K562 (cell line): ENCODE data around the gene C1QTNF2. TPM values are rescaled to one million over a fixed set of nuclear protein-coding genes. Genes with fewer than 3 reads are reported as not detected.

Source experiments
- DPF2 ChIP-seq: fragments of 450-650 bp; IDR thresholded peaks from 2 replicates; pipeline ENCODE4 v1.6.1; 2016
- ETV1 ChIP-seq: fragments of 450-650 bp; conservative IDR thresholded peaks from 2 replicates; pipeline ENCODE4 v1.6.1; 2016; ENCODE audit warnings: missing genetic modification characterization, control low read depth, low read depth, missing compliant biosample characterization
- ILK ChIP-seq: fragments of 450-650 bp; IDR thresholded peaks from 2 replicates; pipeline ENCODE4 v1.6.1; 2016; ENCODE audit warnings: missing genetic modification characterization, low read depth, mild to moderate bottlenecking, missing compliant biosample characterization, moderate library complexity, borderline replicate concordance
- MXI1 ChIP-seq: IDR thresholded peaks from 2 replicates; pipeline ENCODE4 v1.6.1; 2011; ENCODE audit warnings: low read depth, mild to moderate bottlenecking, improper control_type of control experiment, low read length
- NCOA1 ChIP-seq: fragments of 450-650 bp; IDR thresholded peaks from 2 replicates; pipeline ENCODE4 v1.6.1; 2016; ENCODE audit warnings: low read depth
- NFIC ChIP-seq: fragments of 450-650 bp; IDR thresholded peaks from 2 replicates; pipeline ENCODE4 v1.6.1; 2017; ENCODE audit warnings: mild to moderate bottlenecking, inconsistent platforms
- REST ChIP-seq, 2 experiments: fragments of 450-650 bp; formaldehyde crosslinking in 1 of 2; IDR thresholded peaks; 2 replicates each; pipeline versions ENCODE4 v1.4.0 to v1.6.1; 2014 to 2020; ENCODE audit warnings: mild to moderate bottlenecking in 2 of 2, borderline replicate concordance in 1 of 2, low read depth in 1 of 2
- SIN3B ChIP-seq: fragments of 450-650 bp; IDR thresholded peaks from 2 replicates; pipeline ENCODE4 v1.6.1; 2017; ENCODE audit warnings: low read depth, mild to moderate bottlenecking, moderate library complexity
- SMARCA4 ChIP-seq: fragments of 450-650 bp; IDR thresholded peaks from 2 replicates; pipeline ENCODE4 v1.6.1; 2016
- TEAD4 ChIP-seq, 2 experiments: sonication (generic) in 1 of 2; formaldehyde crosslinking in 1 of 2; IDR thresholded peaks; 2 replicates each; pipeline versions ENCODE4 v1.6.1 to v1.8.0; 2012 to 2022; ENCODE audit warnings: borderline replicate concordance in 1 of 2, inconsistent platforms in 1 of 2, low read length in 1 of 2, mild to moderate bottlenecking in 1 of 2, missing genetic modification reagents in 1 of 2
- ZBTB12 ChIP-seq: fragments of 250-450 bp; sonication (Bioruptor Pico); IDR thresholded peaks from 2 replicates; pipeline ENCODE4 v1.4.0; 2020
- ZC3H11A ChIP-seq: IDR thresholded peaks from 2 replicates; pipeline ENCODE4 v1.6.1; 2012; ENCODE audit warnings: low read depth, low read length, improper control_type of control experiment
- ZNF239 ChIP-seq: fragments of 250-450 bp; sonication (Bioruptor Pico); IDR thresholded peaks from 2 replicates; pipeline ENCODE4 v1.4.0; 2020; ENCODE audit warnings: mild to moderate bottlenecking
- polyA plus RNA-seq, 8 experiments: library from polyadenylated mRNA; depleted of rRNA in 4 of 8; stranded (reverse) in 5 of 8; unstranded in 3 of 8; fragments of >200 nt; fragmentation: Nextera tagmentation in 2 of 8; fragmentation: Illumina TruSeq in 1 of 8; extraction: Ambion mirVana in 2 of 8; extraction: Trizol in 1 of 8; gene quantifications; 2 replicates each; pipeline versions ENCODE4 v1.2.1 to v1.2.3, GENCODE V29; 2011 to 2014; ENCODE audit warnings: inconsistent platforms in 1 of 8, missing spikeins in 1 of 8
- total RNA-seq, 7 experiments: library from RNA; depleted of rRNA in 6 of 7; stranded (reverse); fragments of >200 nt in 6 of 7; fragmentation: Illumina TruSeq in 2 of 7; extraction: Trizol in 2 of 7; gene quantifications; 2 replicates each; pipeline versions ENCODE4 v1.2.1 to v1.2.3, GENCODE V29; 2011 to 2021; ENCODE audit warnings: low replicate concordance in 1 of 7
- TF ChIP-seq, protein P1 (sequence below): fragments of 250-450 bp; sonication (Bioruptor Pico); IDR thresholded peaks from 2 replicates; pipeline ENCODE4 v1.9.0; 2021; ENCODE audit warnings: mild to moderate bottlenecking

Gene C1QTNF2
- total and polyA plus RNA-seq, 9 of the 15 experiments (the other 6 are each of a cell fraction or from before 2014, with no cell fraction given), result not detected

DNA sequence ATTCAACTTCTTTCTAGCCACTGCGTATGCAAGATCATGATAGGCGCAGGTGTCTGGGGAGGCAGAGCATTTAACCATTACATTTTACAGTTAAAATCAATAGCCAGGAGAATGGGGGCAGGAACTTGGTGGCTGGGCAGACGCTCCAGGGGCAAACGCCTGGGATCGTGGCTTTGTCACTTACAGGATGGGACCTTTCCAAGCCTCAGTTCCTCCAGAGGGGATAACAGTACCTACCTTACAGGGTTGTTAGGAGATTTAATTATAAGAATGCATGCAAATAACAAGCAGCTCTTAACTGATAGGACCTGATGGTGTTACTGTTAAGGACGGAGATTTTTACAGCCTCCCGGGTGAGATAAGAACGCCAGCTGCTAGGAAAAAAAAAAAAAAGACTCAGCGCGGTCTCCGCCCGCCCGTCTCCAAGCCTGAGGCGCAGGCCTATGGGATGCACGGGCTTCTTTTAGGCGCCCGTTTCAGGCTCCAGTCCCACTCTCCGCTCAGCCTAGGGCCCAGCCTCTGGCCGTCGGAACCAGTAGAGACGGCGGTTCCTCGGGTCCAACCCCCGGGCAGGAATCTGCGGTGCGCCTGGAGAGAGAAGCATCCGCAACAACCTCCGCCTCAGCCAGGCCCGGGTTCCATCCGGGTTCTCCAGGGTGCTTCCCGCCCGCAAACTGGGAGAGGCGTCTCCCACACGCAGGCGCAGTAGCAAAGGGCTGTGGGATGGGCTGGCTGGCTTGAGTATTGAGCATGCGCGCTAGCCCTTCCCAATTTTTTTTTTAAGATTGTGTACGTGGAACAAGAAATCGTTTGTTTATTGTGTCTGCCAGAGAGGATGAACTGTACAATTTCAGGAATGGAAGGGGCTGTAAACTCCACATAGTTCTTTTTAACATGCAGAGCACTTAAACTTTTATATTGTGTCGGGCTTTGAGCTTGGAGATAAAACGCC, 29.3 kb upstream of the C1QTNF2 start, which contains the start of gene FAM200C (continued):
- TF ChIP-seq ZNF239 (CRISPR knock-in tag) (no peak), DPF2 (peak; percentile 41; the same call in 1 of the 2 replicates), ZBTB12 (CRISPR knock-in tag) (no peak), NFIC (peak; percentile 25; the same call in 1 of the 2 replicates), ZC3H11A (0 out of 2 replicates have a peak, but pooled peaks have one; percentile 10), MXI1 (no peak), REST (IDR thresholded peaks at IDR 0.05; ENCODE audit: borderline replicate concordance) (no peak), REST (CRISPR knock-in tag; IDR thresholded peaks at IDR 0.05; ENCODE audit: low read depth) (0 out of 2 replicates have a peak, but pooled peaks have one; percentile 55), ETV1 (tag) (0 out of 2 replicates have a peak, but pooled peaks have one; percentile 7), SIN3B (peak; percentile 36; the same call in 1 of the 2 replicates), NCOA1 (0 out of 2 replicates have a peak, but pooled peaks have one; percentile 32), TEAD4 (IDR thresholded peaks at IDR 0.05; ENCODE audit: low read length) (peak; percentile 40), TEAD4 (CRISPR knock-in tag; IDR thresholded peaks at IDR 0.05; ENCODE audit: borderline replicate concordance) (no peak), ILK (tag) (no peak), SMARCA4 (peak; percentile 52; the same call in 1 of the 2 replicates)
- TF ChIP-seq, protein P1, sequence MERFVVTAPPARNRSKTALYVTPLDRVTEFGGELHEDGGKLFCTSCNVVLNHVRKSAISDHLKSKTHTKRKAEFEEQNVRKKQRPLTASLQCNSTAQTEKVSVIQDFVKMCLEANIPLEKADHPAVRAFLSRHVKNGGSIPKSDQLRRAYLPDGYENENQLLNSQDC (CRISPR knock-in tag), result no peak
